Mesodermal cell (in vitro differentiated cells): ENCODE measurements around the gene PTPRF.
"Not testable (repeated sequence)": the region's sequence is repeated elsewhere in the genome, so short reads cannot be mapped to it uniquely, and the experiment has no call there.

Source experiments
- H3K27ac ChIP-seq: 2 replicates; pipeline ENCODE4 v1.7.0; 2013; ENCODE audit warnings: mild to moderate bottlenecking, low read depth, low read length, moderate library complexity; ENCODE audit not compliant: severe bottlenecking
- H3K36me3 ChIP-seq: 2 replicates; pipeline ENCODE4 v1.7.1; 2013; ENCODE audit warnings: mild to moderate bottlenecking, low read length, moderate library complexity; ENCODE audit not compliant: control insufficient read depth, insufficient read depth
- H3K4me1 ChIP-seq: one replicate; pipeline ENCODE4 v1.7.1; 2013; ENCODE audit warnings: mild to moderate bottlenecking, low read length; ENCODE audit not compliant: insufficient read depth, control insufficient read depth, poor library complexity, severe bottlenecking
- H3K4me3 ChIP-seq: 2 replicates; pipeline ENCODE4 v1.7.0; 2013; ENCODE audit warnings: low read length, control low read depth, mild to moderate bottlenecking; ENCODE audit not compliant: insufficient read depth, poor library complexity, severe bottlenecking; ENCODE audit errors: extremely low read depth
- H3K9me3 ChIP-seq: 2 replicates; pipeline ENCODE4 v1.7.1; 2013; ENCODE audit warnings: mild to moderate bottlenecking, low read length, moderate library complexity; ENCODE audit not compliant: control insufficient read depth
- WGBS, 2 experiments: methylation state at CpG; one replicate each; pipeline ENCODE4 v1.1.5; 2013; ENCODE audit warnings: missing lambda C conversion rate in 2 of 2; ENCODE audit not compliant: insufficient coverage in 2 of 2; 5-methylcytosine and 5-hydroxymethylcytosine counted together

The PTPRF gene

GRCh38 chr1:43547538-43548072 is 16.9 kb downstream of the PTPRF start:
- peak overlapping the region; percentile 45 for H3K27ac ChIP-seq
- peaks cover 65% of the 10 kb centered on the region for H3K36me3 ChIP-seq
- peaks cover 45% of the 10 kb centered on the region for H3K4me1 ChIP-seq
- 92 to 99% methylated on average over 10 to 11 of the region's 11 CpGs for WGBS, 2 experiments
- H3K9me3 ChIP-seq, result no peaks in the 10 kb centered on the region
- no peak overlapping the region for H3K4me3 ChIP-seq

DNA sequence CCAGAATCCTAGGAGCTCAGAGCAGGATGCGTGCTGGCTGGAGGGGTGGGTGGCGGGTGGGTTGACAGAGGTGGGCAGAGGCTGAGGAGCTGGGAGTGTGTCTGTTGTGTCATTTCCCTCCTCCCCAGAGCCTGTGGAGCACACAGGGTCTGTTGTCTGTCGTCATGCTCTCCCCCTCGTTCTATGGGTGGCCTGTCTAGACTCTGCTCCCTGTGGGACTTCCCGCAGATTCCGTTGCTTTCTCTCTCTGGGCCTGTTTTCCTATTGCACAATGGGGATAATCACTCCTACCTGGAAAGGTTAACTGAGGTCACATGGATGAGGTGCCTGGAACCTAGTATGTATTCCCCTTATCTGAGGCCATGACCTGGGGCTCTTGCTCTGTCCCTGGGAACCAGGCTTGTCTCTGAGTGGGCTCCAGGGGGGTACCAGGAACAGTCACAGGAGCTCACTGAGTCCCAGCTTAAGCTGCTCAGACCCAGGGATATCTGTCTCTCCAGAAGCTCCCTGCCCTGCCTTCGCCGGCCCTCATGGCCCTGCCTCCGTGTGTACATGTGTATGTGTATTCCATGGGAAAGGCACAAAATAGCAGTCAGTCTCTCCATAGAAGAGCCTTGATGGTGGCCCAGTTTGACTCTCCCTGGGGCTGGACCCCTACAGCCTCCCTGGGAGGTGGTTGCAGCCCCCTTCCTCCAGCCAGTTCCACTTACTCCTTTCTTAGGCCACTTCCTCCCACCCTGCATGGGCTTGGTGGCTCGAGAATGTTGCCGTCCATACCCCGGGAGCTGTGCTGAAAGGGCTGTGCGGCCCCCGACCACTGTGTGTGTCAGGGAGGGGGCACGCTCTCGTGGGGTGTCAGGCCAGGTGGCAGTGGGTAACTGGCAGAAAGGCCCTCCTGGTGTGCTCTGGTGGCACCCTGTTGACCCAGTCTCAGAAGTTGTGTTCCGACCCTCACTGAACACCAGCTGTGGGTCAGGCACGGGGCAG is 17.9 kb downstream of the PTPRF start:
- peaks cover 66% of the 10 kb centered on the region for H3K36me3 ChIP-seq
- H3K9me3 ChIP-seq, result no peaks in the 10 kb centered on the region
- H3K4me3 ChIP-seq, result no peak overlapping the region
- peak overlapping the region; percentile 45 for H3K27ac ChIP-seq
- 83 to 85% methylated on average over 14 to 15 of the region's 18 CpGs for WGBS, 2 experiments
- peaks cover 45% of the 10 kb centered on the region for H3K4me1 ChIP-seq

DNA sequence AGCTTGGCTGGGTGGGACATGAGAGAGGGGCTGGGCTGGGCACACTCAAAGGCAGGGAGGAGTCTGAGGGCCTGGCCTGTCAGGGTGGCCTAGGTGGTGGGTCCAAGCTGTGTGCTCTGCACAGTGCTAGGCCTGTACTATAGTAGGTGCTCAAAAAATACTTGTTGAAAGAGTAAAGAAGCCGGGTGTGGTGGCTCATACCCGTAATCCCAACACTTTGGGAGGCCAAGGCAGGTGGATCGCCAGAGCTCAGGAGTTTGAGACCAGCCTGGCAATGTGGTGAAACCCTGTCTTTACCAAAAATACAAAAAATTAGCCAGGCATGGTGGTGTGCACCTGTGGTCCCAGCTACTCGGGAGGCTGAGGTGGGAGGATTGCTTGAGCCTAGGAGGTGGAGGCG is 18.7 kb downstream of the PTPRF start:
- not testable (repeated sequence) for H3K4me3 ChIP-seq, H3K27ac ChIP-seq, H3K9me3 ChIP-seq
- Histone ChIP-seq H3K36me3 (peaks cover 70% of the 10 kb centered on the region), H3K4me1 (peaks cover 42% of the 10 kb centered on the region)
- 89 to 94% methylated on average over 3 to 5 of the region's 5 CpGs for WGBS, 2 experiments

- Histone ChIP-seq H3K36me3 (peaks cover 73% of the 10 kb centered on the region), H3K4me1 (peaks cover 37% of the 10 kb centered on the region), H3K9me3 (no peaks in the 10 kb centered on the region), H3K27ac (no peak overlapping the region), H3K4me3 (no peak overlapping the region)
- 21% methylated on average over 21 to 23 of the region's 30 CpGs for WGBS, 2 experiments
Measured at GRCh38 chr1:43549921-43550597, 19.4 kb downstream of the PTPRF start.

GRCh38 chr1:43550598-43551246 is 20.0 kb downstream of the PTPRF start:
- Histone ChIP-seq H3K27ac (no peak overlapping the region), H3K4me3 (no peak overlapping the region), H3K36me3 (peaks cover 73% of the 10 kb centered on the region), H3K4me1 (peaks cover 31% of the 10 kb centered on the region), H3K9me3 (no peaks in the 10 kb centered on the region)
- 91% methylated on average over 13 to 15 of the region's 15 CpGs for WGBS, 2 experiments

- peaks cover 73% of the 10 kb centered on the region for H3K36me3 ChIP-seq
- 100% methylated on average over 3 of the region's 7 CpGs for WGBS, 2 experiments
- H3K27ac ChIP-seq, result no peak overlapping the region
- no peaks in the 10 kb centered on the region for H3K9me3 ChIP-seq
- peaks cover 24% of the 10 kb centered on the region for H3K4me1 ChIP-seq
- no peak overlapping the region for H3K4me3 ChIP-seq
Measured at GRCh38 chr1:43551396-43551888, 20.8 kb downstream of the PTPRF start.

DNA sequence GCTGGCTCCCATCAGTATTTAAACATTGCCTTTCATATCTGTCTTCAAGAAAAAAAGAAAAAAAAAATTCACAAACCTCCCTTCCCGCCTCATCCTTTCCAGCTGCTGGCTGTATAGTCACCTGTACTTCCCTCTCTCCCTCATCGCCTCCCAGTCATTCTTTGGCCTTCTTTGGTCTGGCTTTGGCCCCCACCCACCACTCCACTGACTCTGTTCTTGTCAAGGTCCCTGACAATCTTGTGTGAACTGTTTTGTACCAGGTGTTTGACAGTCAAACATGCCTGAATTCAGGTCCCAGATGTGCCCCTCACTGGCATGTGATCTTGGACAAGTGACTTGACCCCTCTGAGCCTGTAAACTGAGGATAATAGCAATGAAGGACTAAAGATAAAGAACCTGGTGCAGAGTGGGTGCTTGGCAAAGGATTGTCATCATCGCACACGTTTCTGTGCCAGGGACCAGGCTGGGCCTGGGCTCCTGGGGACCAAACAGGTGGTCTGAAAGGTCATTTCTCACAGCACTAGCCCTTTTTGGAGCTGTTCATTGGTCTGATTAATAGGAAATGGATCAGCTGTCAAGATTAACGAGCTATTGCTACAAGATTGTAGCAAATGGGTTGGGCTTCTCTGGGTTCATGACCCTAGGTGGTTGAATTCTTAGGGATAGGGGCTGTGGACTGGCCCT is 21.5 kb downstream of the PTPRF start:
- WGBS, 2 experiments, result 94 to 100% methylated on average over 3 to 5 of the region's 5 CpGs
- H3K27ac ChIP-seq, result no peak overlapping the region

GRCh38 chr1:43552813-43553212 is 22.1 kb downstream of the PTPRF start:
- WGBS, 2 experiments, result 87 to 93% methylated on average over 2 to 6 of the region's 6 CpGs
- Histone ChIP-seq H3K9me3 (no peaks in the 10 kb centered on the region), H3K36me3 (peaks cover 68% of the 10 kb centered on the region), H3K4me3 (no peak overlapping the region), H3K4me1 (peaks cover 21% of the 10 kb centered on the region), H3K27ac (no peak overlapping the region)

More for the DNA sequence above, 21.5 kb downstream of the PTPRF start:
- Histone ChIP-seq H3K4me3 (no peak overlapping the region), H3K4me1 (peaks cover 19% of the 10 kb centered on the region), H3K9me3 (no peaks in the 10 kb centered on the region), H3K36me3 (peaks cover 73% of the 10 kb centered on the region)

DNA sequence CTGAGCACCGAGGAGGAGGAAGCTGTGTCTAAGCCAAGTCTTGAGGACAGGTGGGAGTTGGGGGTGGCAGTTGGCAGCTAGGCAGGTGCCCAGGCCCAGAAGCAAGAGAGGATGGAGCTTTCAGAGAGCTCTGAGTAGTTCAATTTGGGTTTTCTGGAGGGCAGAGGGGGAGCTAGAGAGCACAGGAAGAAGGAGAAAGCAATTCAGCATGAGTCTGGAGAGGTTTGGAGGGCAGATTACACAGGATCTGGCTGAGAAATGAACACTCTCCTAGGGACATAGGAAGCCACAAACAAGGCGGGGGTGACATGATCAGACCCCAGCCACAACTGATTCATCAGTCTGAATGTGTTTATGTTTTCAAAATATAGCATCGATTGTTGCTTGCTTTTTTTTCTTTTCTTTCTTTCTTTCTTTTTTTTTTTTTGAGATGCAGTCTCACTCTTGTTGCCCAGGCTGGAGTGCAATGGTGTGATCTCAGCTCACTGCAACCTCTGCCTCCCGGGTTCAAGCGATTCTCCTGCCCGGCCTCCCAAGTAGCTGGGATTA is 23.8 kb downstream of the PTPRF start:
- H3K4me1 ChIP-seq, result peaks cover 19% of the 10 kb centered on the region
- H3K36me3 ChIP-seq, result peaks cover 59% of the 10 kb centered on the region
- H3K9me3 ChIP-seq, result no peaks in the 10 kb centered on the region
- no peak overlapping the region for H3K4me3 ChIP-seq
- H3K27ac ChIP-seq, result no peak overlapping the region
- 87 to 94% methylated on average over 4 to 5 of the region's 6 CpGs for WGBS, 2 experiments
